Measurements from ENCODE around the gene LGR4. TPM values are rescaled to one million over a fixed set of nuclear protein-coding genes. Genes with fewer than 3 reads are reported as not detected.
A peak's percentile ranks its signal among the peaks of the same experiment; 100 is the strongest.

Gene LGR4
- total and polyA plus RNA-seq, 2 of the 13 experiments (the other 11 are each of a cell fraction or from before 2014, with no cell fraction given) = 42.1 to 68.7 TPM

GRCh38 chr11:27506200-27507182 lies 33.9 kb upstream of the LGR4 start, which contains the start of gene LIN7C (continued):
- peak; percentile 88 for TF ChIP-seq PHF20 (CRISPR knock-in tag; IDR thresholded peaks at IDR 0.05)
- TF ChIP-seq RBM39 (IDR thresholded peaks at IDR 0.05; ENCODE audit: low read depth, low read length, poor library complexity, severe bottlenecking) = no peak
- TF ChIP-seq AFF4 (CRISPR knock-in tag; IDR thresholded peaks at IDR 0.05) = no peak
- TF ChIP-seq ZFAT (CRISPR knock-in tag; conservative IDR thresholded peaks at IDR 0.05) = no peak
- no peak for TF ChIP-seq ZNF503 (CRISPR knock-in tag; IDR thresholded peaks at IDR 0.05)
- peak; percentile 31; the same call in 1 of the 2 replicates for TF ChIP-seq NFRKB (IDR thresholded peaks at IDR 0.05)
- TF ChIP-seq ZNF580 (CRISPR knock-in tag; IDR thresholded peaks at IDR 0.05; ENCODE audit: borderline replicate concordance, low read depth) = no peak; the same call in 1 of the 2 replicates
- TF ChIP-seq GATA4 (IDR thresholded peaks at IDR 0.05; ENCODE audit: borderline replicate concordance, low read depth) = peak; percentile 64; the same call in 1 of the 2 replicates
- TF ChIP-seq ZNF660 (CRISPR knock-in tag; IDR thresholded peaks at IDR 0.05; ENCODE audit: borderline replicate concordance, low read depth) = no peak
- no peak for TF ChIP-seq HOXA7 (CRISPR knock-in tag; IDR thresholded peaks at IDR 0.05)
- no peak for TF ChIP-seq ZBTB46 (CRISPR knock-in tag; IDR thresholded peaks at IDR 0.05; ENCODE audit: borderline replicate concordance)
- TF ChIP-seq NFYC (CRISPR knock-in tag; IDR thresholded peaks at IDR 0.05) = no peak
- no peak for TF ChIP-seq MTF2 (CRISPR knock-in tag; IDR thresholded peaks at IDR 0.05; ENCODE audit: borderline replicate concordance)
- no peak for TF ChIP-seq ZNF720 (CRISPR knock-in tag; IDR thresholded peaks at IDR 0.05)
- no peak for TF ChIP-seq SP5 (CRISPR knock-in tag; IDR thresholded peaks at IDR 0.05; ENCODE audit: borderline replicate concordance, low read depth)
- TF ChIP-seq HIC2 (CRISPR knock-in tag; IDR thresholded peaks at IDR 0.05; ENCODE audit: low read depth) = no peak; the same call in 1 of the 2 replicates
- TF ChIP-seq ZIK1 (CRISPR knock-in tag; IDR thresholded peaks at IDR 0.05; ENCODE audit: borderline replicate concordance, low read depth) = peak; percentile 91
- peak; percentile 22; the same call in 1 of the 2 replicates for TF ChIP-seq RBAK (CRISPR knock-in tag; IDR thresholded peaks at IDR 0.05)
- TF ChIP-seq NCOA2 (CRISPR knock-in tag; IDR thresholded peaks at IDR 0.05) = 0 out of 2 replicates have a peak, but pooled peaks have one; percentile 7

All from HepG2 (cell line).